ENCODE measurements around the gene MTMR10.

MTMR10 gene, protein sequence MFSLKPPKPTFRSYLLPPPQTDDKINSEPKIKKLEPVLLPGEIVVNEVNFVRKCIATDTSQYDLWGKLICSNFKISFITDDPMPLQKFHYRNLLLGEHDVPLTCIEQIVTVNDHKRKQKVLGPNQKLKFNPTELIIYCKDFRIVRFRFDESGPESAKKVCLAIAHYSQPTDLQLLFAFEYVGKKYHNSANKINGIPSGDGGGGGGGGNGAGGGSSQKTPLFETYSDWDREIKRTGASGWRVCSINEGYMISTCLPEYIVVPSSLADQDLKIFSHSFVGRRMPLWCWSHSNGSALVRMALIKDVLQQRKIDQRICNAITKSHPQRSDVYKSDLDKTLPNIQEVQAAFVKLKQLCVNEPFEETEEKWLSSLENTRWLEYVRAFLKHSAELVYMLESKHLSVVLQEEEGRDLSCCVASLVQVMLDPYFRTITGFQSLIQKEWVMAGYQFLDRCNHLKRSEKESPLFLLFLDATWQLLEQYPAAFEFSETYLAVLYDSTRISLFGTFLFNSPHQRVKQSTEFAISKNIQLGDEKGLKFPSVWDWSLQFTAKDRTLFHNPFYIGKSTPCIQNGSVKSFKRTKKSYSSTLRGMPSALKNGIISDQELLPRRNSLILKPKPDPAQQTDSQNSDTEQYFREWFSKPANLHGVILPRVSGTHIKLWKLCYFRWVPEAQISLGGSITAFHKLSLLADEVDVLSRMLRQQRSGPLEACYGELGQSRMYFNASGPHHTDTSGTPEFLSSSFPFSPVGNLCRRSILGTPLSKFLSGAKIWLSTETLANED

DNA sequence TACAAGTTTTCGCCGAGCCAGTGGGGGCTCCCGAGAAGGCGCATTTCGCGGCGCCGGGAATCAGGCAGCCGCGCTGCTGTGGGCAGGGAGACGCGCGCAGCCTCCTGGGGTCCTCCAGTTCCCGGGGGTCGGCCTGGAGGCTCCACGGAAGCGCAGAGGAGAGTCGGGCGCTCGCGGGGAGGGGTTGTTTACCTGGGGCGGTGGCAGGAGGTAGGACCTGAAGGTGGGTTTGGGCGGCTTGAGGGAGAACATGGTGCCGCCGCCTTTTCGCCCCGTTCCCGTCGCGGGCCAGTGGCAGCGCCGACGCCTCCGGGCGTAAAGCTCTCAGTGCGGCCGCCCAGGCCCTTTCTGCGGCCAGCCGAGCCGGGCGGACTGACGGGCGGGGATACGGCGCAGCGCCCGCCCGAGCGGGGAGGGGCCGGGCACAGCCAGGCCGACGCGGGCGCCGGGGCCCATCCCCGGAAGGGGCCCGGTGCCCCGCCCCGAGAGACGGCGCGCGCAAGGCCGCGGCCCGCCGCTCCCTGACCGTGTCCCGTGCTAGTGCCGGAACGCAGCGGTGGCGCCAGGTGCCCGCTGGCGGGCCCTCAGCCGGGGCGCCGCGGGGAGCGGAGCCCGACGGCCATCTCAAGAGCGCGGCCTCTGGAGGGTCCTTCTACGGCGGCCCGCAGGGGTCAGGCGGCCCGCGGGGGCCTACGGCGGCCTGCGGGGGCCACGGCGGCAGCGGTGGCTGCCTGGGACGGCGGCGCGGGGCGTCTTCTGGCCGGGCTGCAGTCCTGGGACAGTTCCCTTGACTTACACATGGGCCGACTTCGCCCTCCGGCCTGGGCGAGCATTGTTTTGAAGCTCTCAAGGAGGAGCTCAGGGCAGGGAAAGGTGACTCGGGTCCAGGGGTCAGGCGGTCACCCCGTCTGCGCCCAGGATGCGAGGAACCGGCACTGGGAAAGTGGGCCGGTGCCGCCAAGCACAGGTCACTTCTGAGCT, at the start of gene MTMR10:
TSS of gene MTMR10 (minus strand) at position 374 of the 981 bp plus-strand sequence. CDS start at position 252, 122 bp downstream.
- peak within 1 kb of the TSS; percentile 94 for H3K27ac ChIP-seq
- TF ChIP-seq, protein P1, sequence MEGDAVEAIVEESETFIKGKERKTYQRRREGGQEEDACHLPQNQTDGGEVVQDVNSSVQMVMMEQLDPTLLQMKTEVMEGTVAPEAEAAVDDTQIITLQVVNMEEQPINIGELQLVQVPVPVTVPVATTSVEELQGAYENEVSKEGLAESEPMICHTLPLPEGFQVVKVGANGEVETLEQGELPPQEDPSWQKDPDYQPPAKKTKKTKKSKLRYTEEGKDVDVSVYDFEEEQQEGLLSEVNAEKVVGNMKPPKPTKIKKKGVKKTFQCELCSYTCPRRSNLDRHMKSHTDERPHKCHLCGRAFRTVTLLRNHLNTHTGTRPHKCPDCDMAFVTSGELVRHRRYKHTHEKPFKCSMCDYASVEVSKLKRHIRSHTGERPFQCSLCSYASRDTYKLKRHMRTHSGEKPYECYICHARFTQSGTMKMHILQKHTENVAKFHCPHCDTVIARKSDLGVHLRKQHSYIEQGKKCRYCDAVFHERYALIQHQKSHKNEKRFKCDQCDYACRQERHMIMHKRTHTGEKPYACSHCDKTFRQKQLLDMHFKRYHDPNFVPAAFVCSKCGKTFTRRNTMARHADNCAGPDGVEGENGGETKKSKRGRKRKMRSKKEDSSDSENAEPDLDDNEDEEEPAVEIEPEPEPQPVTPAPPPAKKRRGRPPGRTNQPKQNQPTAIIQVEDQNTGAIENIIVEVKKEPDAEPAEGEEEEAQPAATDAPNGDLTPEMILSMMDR (conservative IDR thresholded peaks at IDR 0.05), result no peak

DNA sequence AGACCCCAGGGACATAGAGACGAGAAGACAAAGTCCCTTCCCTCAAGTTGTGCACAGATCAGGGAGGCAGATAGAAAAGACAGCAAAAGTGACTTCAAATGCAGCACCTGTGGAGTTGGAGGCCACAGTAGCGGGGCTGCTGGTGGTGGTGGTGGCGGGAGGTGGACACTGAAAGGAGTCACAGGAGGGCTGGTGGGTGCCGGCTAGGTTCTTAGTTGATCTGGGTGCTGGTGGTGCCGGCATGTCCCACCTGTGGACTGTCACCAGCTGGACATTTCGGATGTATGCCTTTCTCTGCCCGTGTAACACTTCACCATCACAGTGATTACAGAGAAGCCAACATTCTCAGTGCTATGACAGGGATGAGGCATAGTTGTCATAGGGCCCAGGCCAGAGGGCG, 49.2 kb upstream of the MTMR10 start:
- no peak overlapping the region for H3K27ac ChIP-seq
- TF ChIP-seq, protein P1 (conservative IDR thresholded peaks at IDR 0.05), result no peak

DNA sequence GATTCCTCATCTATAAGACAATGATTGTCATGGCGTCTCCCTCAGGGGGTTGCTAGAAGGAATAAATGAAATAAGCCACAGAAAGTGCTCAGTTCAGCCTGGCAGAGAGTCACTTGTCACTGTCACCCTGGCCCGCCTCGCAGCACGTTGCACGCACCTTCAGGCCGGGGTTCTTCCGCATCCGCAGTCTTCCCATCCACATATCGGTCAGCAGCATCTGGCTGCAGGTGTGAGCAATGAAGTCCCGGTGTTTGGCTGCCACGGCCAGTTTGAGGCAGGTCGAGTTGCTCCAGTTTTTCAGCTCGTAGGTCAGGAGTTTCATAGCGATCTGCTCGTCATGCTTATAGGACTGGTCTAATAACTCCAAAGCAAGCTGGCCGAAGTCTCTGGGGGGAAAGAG, 48.5 kb upstream of the MTMR10 start:
- H3K27ac ChIP-seq, result no peak overlapping the region
- TF ChIP-seq, protein P1 (conservative IDR thresholded peaks at IDR 0.05), result no peak

DNA sequence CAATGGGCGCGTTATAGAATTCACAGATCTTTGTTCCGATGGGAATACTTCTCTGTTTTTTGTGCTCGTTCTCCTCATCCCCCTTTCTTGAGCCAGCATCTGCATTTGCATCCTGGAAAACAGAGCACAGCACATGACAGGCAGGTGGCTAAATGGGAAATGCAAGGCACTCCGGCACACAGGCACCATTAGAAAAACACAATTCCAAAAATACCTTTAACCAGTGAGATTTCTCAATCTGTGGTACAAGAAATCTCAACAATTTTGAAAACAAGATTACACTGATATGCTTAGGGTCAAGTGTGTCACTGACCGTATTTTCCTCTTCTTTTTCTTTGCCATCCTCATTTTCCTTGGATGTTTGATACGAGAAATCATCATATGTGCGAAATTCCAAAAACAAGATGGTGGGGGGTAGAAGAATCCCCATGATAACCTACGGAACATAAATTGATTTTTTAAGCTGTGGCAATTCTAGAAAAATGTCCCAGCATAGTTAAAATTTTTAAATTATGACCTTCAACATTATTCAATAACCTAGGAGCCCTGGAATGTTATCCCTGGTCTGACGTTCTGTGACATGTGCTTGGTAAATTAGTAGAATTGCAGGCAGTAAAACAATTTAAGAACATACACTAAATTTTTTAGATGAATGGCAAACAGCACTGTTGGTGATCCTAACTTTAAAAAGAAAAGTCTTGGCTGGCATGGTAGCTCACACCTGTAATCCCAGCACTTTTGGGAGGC, 46.5 kb upstream of the MTMR10 start:
- H3K27ac ChIP-seq, result no peak overlapping the region
- TF ChIP-seq, protein P1 (conservative IDR thresholded peaks at IDR 0.05), result no peak

DNA sequence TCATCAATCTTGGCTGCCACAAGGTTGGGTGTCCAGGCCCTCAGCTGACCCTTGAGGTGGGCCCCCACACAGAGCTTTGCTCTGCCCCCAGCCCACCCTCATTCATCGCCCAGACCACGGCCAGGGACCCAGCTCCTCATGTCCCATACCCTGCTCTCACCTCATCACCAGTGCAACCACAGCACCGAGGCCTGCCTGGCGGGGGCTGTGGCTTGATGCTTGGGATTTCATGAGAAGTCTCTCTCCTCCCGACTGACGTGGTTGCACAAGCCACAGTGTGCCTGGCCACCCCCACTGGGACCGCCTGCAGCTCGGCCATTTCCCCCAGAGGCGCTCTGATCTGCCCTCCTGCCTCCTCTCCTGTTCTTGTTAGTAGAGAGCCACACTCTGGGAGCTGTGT, 45.4 kb upstream of the MTMR10 start:
- no peak overlapping the region for H3K27ac ChIP-seq
- TF ChIP-seq, protein P1 (conservative IDR thresholded peaks at IDR 0.05), result no peak

DNA sequence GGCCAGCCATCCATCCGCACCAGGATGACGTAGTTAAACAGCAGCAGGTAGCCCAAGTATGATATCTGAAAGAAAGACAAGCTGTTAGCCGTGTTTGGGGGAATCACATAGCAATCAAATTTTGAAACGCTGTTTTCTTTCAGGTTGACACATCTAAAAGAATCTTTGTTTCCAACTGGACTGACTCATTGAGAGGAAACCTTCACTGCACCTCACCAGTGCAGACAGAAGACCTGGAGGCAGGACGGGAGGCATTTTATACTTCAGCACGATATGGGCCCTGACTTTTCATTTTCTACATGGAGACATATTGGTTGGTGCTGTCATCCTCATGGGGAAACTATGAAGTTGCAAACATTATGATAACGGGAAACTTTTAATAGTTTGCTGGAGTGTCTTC, 44.2 kb upstream of the MTMR10 start:
- H3K27ac ChIP-seq, result no peak overlapping the region
- TF ChIP-seq, protein P1 (conservative IDR thresholded peaks at IDR 0.05), result no peak
